OCI-LY3 (cell line): ENCODE measurements around the gene GNB1.

ENCODE experiments used
- H2AFZ ChIP-seq: fragments of 200-600, 300-600 bp; shearing (Covaris generic); 2 replicates; pipeline ENCODE4 v1.6.0; 2014; ENCODE audit warnings: antibody characterized with exemption, low read depth, low read length
- H3K27ac ChIP-seq: fragments of 200-600, 300-600 bp; sonication (generic); 2 replicates; pipeline ENCODE4 v1.5.1; 2014; ENCODE audit warnings: mild to moderate bottlenecking, low read length, moderate library complexity, mixed read lengths
- H3K27me3 ChIP-seq: fragments of 200-600, 300-600 bp; sonication (generic); 2 replicates; pipeline ENCODE4 v1.6.1; 2014; ENCODE audit warnings: low read depth, low read length, mixed read lengths
- H3K36me3 ChIP-seq: fragments of 200-600, 300-600 bp; sonication (generic); replicated peaks from 2 replicates; pipeline ENCODE3; 2014; ENCODE audit warnings: low read depth, low read length, mixed read lengths
- H3K4me1 ChIP-seq: fragments of 300-600, 200-600 bp; sonication (generic); 2 replicates; pipeline ENCODE4 v1.6.1; 2014; ENCODE audit warnings: low read length, mixed read lengths
- H3K4me2 ChIP-seq: fragments of 200-600, 300-600 bp; sonication (generic); 2 replicates; pipeline ENCODE4 v1.6.1; 2014; ENCODE audit warnings: low read length, mixed read lengths
- H3K4me3 ChIP-seq: fragments of 300-600, 200-600 bp; sonication (generic); 2 replicates; pipeline ENCODE4 v1.5.1; 2014; ENCODE audit warnings: antibody characterized with exemption, mild to moderate bottlenecking, low read length, moderate library complexity
- H3K79me2 ChIP-seq: fragments of 300-600, 200-600 bp; shearing (Covaris generic); 2 replicates; pipeline ENCODE4 v1.6.1; 2014; ENCODE audit warnings: mild to moderate bottlenecking, low read length, mixed read lengths
- H3K9ac ChIP-seq: fragments of 300-600, 200-600 bp; shearing (Covaris generic); 2 replicates; pipeline ENCODE4 v1.6.0; 2014; ENCODE audit warnings: mild to moderate bottlenecking, low read length, moderate library complexity
- H3K9me3 ChIP-seq: fragments of 200-600, 300-600 bp; shearing (Covaris generic); 2 replicates; pipeline ENCODE4 v1.6.1; 2014; ENCODE audit warnings: low read length, mixed read lengths; ENCODE audit not compliant: insufficient read depth
- H4K20me1 ChIP-seq: fragments of 200-600, 300-600 bp; sonication (generic); 2 replicates; pipeline ENCODE4 v1.6.1; 2016; ENCODE audit warnings: low read length, mixed read lengths; ENCODE audit not compliant: insufficient read depth
- EZH2phosphoT487 ChIP-seq: fragments of 200-600 bp; shearing (Covaris generic); IDR thresholded peaks from 2 replicates; pipeline ENCODE4 v1.6.1; 2018; ENCODE audit warnings: antibody characterized with exemption, mixed run types, low read depth
- TF ChIP-seq, protein P1 (sequence below): fragments of 200-600, 300-600 bp; sonication (generic); IDR thresholded peaks from 2 replicates; pipeline ENCODE4 v1.5.1; 2014; ENCODE audit warnings: antibody characterized with exemption, low read length, low read depth

The GNB1 gene

GRCh38 chr1:1910651-1911331 lies 19.9 kb upstream of the GNB1 start:
- H3K27ac ChIP-seq, result peak overlapping the region; percentile 29
- H3K4me3 ChIP-seq, result peak overlapping the region; percentile 73; the same call in 1 of the 2 replicates
- no peak for TF ChIP-seq EZH2phosphoT487
- TF ChIP-seq, protein P1, sequence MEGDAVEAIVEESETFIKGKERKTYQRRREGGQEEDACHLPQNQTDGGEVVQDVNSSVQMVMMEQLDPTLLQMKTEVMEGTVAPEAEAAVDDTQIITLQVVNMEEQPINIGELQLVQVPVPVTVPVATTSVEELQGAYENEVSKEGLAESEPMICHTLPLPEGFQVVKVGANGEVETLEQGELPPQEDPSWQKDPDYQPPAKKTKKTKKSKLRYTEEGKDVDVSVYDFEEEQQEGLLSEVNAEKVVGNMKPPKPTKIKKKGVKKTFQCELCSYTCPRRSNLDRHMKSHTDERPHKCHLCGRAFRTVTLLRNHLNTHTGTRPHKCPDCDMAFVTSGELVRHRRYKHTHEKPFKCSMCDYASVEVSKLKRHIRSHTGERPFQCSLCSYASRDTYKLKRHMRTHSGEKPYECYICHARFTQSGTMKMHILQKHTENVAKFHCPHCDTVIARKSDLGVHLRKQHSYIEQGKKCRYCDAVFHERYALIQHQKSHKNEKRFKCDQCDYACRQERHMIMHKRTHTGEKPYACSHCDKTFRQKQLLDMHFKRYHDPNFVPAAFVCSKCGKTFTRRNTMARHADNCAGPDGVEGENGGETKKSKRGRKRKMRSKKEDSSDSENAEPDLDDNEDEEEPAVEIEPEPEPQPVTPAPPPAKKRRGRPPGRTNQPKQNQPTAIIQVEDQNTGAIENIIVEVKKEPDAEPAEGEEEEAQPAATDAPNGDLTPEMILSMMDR, result no peak
- peak overlapping the region; percentile 42 for H3K4me2 ChIP-seq
- peak overlapping the region; percentile 30; the same call in 1 of the 2 replicates for H3K9ac ChIP-seq
- H3K9me3 ChIP-seq, result no peaks in the 10 kb centered on the region
- peaks cover 8% of the 10 kb centered on the region; the same call in 1 of the 2 replicates for H3K79me2 ChIP-seq
- H4K20me1 ChIP-seq, result no peaks in the 10 kb centered on the region
- no peaks in the 10 kb centered on the region for H3K36me3 ChIP-seq
- no peak overlapping the region; the same call in 1 of the 2 replicates for H2AFZ ChIP-seq
- H3K27me3 ChIP-seq, result no peaks in the 10 kb centered on the region
- H3K4me1 ChIP-seq, result peaks cover 45% of the 10 kb centered on the region

- Histone ChIP-seq H3K79me2 (peaks cover 8% of the 10 kb centered on the region; the same call in 1 of the 2 replicates), H3K27ac (peak overlapping the region; percentile 29), H3K27me3 (no peaks in the 10 kb centered on the region), H3K36me3 (no peaks in the 10 kb centered on the region), H2AFZ (no peak overlapping the region; the same call in 1 of the 2 replicates), H3K4me3 (peak overlapping the region; percentile 73; the same call in 1 of the 2 replicates), H3K4me1 (peaks cover 45% of the 10 kb centered on the region), H3K9me3 (no peaks in the 10 kb centered on the region), H4K20me1 (no peaks in the 10 kb centered on the region), H3K9ac (peak overlapping the region; percentile 30; the same call in 1 of the 2 replicates), H3K4me2 (peak overlapping the region; percentile 42)
- TF ChIP-seq, protein P1, result no peak
- no peak for TF ChIP-seq EZH2phosphoT487
Observed at GRCh38 chr1:1910033-1910465, 19.2 kb upstream of the GNB1 start.

- no peaks in the 10 kb centered on the region for H4K20me1 ChIP-seq
- peak overlapping the region; percentile 62; the same call in 1 of the 2 replicates for H2AFZ ChIP-seq
Observed at GRCh38 chr1:1908506-1908791, 17.6 kb upstream of the GNB1 start.

More at GRCh38 chr1:1908506-1908791, 17.6 kb upstream of the GNB1 start:
- peak overlapping the region; percentile 93 for H3K9ac ChIP-seq
- H3K4me2 ChIP-seq, result peak overlapping the region; percentile 100
- no peaks in the 10 kb centered on the region for H3K36me3 ChIP-seq
- H3K4me3 ChIP-seq, result peak overlapping the region; percentile 99
- no peaks in the 10 kb centered on the region for H3K9me3 ChIP-seq
- peaks cover 45% of the 10 kb centered on the region for H3K4me1 ChIP-seq
- H3K27me3 ChIP-seq, result no peaks in the 10 kb centered on the region
- peaks cover 8% of the 10 kb centered on the region; the same call in 1 of the 2 replicates for H3K79me2 ChIP-seq
- no peak for TF ChIP-seq EZH2phosphoT487
- TF ChIP-seq, protein P1, result no peak
- H3K27ac ChIP-seq, result peak overlapping the region; percentile 64
